Loucy (cell line): ENCODE data around the gene ADIG.

Source experiments
- CTCF ChIP-seq: fragments of 200-600 bp; sonication (generic); conservative IDR thresholded peaks from 2 replicates; pipeline ENCODE4 v1.5.1; 2014; ENCODE audit warnings: mild to moderate bottlenecking, antibody characterized with exemption, low read length
- EZH2phosphoT487 ChIP-seq: fragments of 200-600 bp; IDR thresholded peaks from 2 replicates; pipeline ENCODE4 v1.6.1; 2018; ENCODE audit warnings: antibody characterized with exemption, mild to moderate bottlenecking, moderate library complexity, borderline replicate concordance

- TF ChIP-seq CTCF, result no peak
- TF ChIP-seq EZH2phosphoT487, result no peak
These were observed 3.2 kb downstream of the ADIG start for GRCh38 chr20:38584099-38584763.
